ENCODE measurements around the gene LRRC25. TPM values are rescaled to one million over a fixed set of nuclear protein-coding genes. Genes with fewer than 3 reads are reported as not detected.

LRRC25 gene
- 10 to 100 TPM in 2 of 9 donors, 1 to 10 TPM in 6, under 1 TPM in 1; 0.83 to 33.0 (median 3.1) TPM for total RNA-seq
- polyA plus RNA-seq, result 1 to 10 TPM in 1 of 2 donors, under 1 TPM in 1; 0.88 to 2.8 TPM
- long read RNA-seq, donor 1, result 0 reads
- long read RNA-seq, donor 2, partial matches to known transcripts, result 0 of 6 reads
- long read RNA-seq, donor 2, other reads (novel, unspliced or antisense), result 0 of 6 reads
- long read RNA-seq, donor 3, partial matches to known transcripts, result 0 of 5 reads
- long read RNA-seq, donor 3, other reads (novel, unspliced or antisense), result 0 of 5 reads

- Histone ChIP-seq H3K27ac (peak within 1 kb of the TSS in 4 of 12 donors; percentile 9 to 85 (median 20)), H3K4me1 (peaks cover 0 to 46% (median 0%) of the 10 kb centered on the region in 12 donors), H3K9me3 (no peaks in the 10 kb centered on the region), H3K27me3 (peaks cover 0 to 18% (median 0%) of the 10 kb centered on the region in 9 donors), H3K4me3 (peak within 1 kb of the TSS in 10 of 12 donors; percentile 9 to 66 (median 42)), H3K36me3 (peaks cover 0 to 7% (median 0%) of the 10 kb centered on the region in 9 donors)
- peak in 4 of 5 donors; percentile 32 to 71 (median 58) for DNase-seq
- TF ChIP-seq, protein P1, sequence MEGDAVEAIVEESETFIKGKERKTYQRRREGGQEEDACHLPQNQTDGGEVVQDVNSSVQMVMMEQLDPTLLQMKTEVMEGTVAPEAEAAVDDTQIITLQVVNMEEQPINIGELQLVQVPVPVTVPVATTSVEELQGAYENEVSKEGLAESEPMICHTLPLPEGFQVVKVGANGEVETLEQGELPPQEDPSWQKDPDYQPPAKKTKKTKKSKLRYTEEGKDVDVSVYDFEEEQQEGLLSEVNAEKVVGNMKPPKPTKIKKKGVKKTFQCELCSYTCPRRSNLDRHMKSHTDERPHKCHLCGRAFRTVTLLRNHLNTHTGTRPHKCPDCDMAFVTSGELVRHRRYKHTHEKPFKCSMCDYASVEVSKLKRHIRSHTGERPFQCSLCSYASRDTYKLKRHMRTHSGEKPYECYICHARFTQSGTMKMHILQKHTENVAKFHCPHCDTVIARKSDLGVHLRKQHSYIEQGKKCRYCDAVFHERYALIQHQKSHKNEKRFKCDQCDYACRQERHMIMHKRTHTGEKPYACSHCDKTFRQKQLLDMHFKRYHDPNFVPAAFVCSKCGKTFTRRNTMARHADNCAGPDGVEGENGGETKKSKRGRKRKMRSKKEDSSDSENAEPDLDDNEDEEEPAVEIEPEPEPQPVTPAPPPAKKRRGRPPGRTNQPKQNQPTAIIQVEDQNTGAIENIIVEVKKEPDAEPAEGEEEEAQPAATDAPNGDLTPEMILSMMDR (IDR thresholded peaks at IDR 0.05), result no peak
- no peak for TF ChIP-seq POLR2A (IDR thresholded peaks at IDR 0.05)
- WGBS, 4 donors, result 16 to 30% (median 20%) methylated on average over 14 to 33 of the region's 33 CpGs
- ATAC-seq, result peak in 3 of 4 donors; percentile 47 to 80 (median 64)
- intact Hi-C loops (cut with DNase I), result loop anchor here in 1 of 10 donors (10.0 kb wide), 1 partner anchor 123 kb away; the partner anchor contains the start of gene IQCN
Observed at GRCh38 chr19:18397242-18398202, at the start of gene LRRC25. LRRC25 (minus strand) TSS chr19:18397622; CDS start chr19:18396963, 659 bp downstream.

DNA sequence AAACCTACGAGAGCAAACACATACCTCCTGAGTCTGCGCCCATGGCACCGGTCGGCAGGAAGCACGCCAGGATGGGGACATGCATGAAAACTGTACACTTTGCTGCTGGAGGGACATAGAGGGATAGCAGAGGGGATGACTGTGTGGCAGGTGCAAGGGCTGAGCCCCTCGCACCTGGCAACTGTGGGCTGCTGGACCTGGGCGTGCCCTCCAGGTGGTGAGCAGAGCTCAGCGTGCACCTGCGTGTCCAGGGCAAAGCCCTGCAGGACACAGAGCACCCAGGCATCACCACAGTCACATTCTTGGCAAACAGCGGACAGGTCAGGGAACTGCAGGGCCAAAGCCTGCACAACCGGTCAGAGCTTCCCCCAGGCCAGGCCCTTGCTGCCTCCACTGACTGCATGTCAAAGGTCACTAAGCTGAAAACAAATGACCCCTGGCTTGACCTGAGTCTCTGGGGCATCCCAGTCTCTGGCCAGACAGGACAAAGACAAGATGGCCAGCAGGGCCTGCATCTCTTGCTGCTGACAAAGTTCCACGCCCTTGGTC lies 49.5 kb upstream of the LRRC25 start:
- no peak for ATAC-seq
- H3K9me3 ChIP-seq, result no peaks in the 10 kb centered on the region
- 76 to 91% (median 85%) methylated on average over 7 to 12 of the region's 12 CpGs for WGBS, 4 donors
- H3K27ac ChIP-seq, result no peak overlapping the region
- DNase-seq, result no peak
- H3K4me3 ChIP-seq, result no peak overlapping the region
- peaks cover 4 to 91% (median 74%) of the 10 kb centered on the region in 9 donors for H3K36me3 ChIP-seq
- intact Hi-C loops (cut with DNase I), result loop anchor here in 2 of 10 donors (10.0 kb wide), 2 partner anchors 228 to 398 kb away; no protein-coding TSS in a partner anchor
- no peak for TF ChIP-seq POLR2A (IDR thresholded peaks at IDR 0.05)
- TF ChIP-seq, protein P1 (IDR thresholded peaks at IDR 0.05), result no peak
- H3K4me1 ChIP-seq, result peaks cover 0 to 21% (median 8%) of the 10 kb centered on the region in 12 donors
- no peaks in the 10 kb centered on the region for H3K27me3 ChIP-seq

DNA sequence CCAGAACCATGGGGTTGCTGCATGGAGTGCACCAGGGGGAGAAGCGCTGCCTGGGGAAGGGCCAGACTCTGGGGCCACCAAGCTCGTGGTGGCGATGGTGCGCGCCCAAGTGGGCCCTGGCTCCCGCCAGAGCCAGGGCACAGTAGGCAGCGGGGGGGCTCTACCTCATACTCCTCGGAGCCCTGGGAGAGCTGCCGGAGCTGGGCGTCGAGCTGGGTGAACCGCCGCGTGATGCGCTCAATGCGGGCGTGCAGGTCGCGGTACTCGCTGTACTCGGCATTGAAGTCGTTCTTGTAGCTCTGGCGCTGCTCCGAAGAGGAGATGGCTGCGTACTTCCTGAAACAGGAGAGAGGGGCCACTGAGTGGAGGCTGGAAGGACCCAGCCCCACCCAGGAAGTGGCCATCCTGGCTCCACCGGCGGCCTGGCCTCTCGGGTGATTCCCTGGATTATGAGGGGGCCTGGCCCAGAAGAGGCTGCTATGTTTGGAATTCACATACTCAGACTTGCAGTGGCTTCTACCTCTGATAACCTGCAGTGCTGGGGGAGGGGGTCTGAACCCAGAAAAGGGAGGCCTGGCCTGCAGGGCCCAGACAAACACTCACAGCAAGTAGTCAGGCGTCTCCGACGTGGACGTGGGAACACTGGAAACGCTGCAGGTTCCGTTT lies 48.9 kb upstream of the LRRC25 start:
- Histone ChIP-seq H3K27me3 (no peaks in the 10 kb centered on the region), H3K4me3 (no peak overlapping the region), H3K27ac (no peak overlapping the region), H3K9me3 (no peaks in the 10 kb centered on the region), H3K4me1 (peaks cover 0 to 18% (median 7%) of the 10 kb centered on the region in 12 donors), H3K36me3 (peaks cover 4 to 85% (median 74%) of the 10 kb centered on the region in 9 donors)
- TF ChIP-seq, protein P1 (IDR thresholded peaks at IDR 0.05), result no peak
- TF ChIP-seq POLR2A (IDR thresholded peaks at IDR 0.05), result no peak
- DNase-seq (no peak), ATAC-seq (no peak)
- intact Hi-C loops (cut with DNase I), result loop anchor here in 2 of 10 donors (10.0 kb wide), 2 partner anchors 229 to 399 kb away; no protein-coding TSS in a partner anchor
- WGBS, 4 donors, result 66 to 78% (median 69%) methylated on average over 8 to 34 of the region's 34 CpGs

Data from heart left ventricle (tissue), 16 donors.